Psoas muscle (tissue), 8 donors: ENCODE measurements around the gene RTTN. TPM values are rescaled to one million over a fixed set of nuclear protein-coding genes. Genes with fewer than 3 reads are reported as not detected.
"Not testable (repeated sequence)": the region's sequence is repeated elsewhere in the genome, so short reads cannot be mapped to it uniquely, and the experiment has no call there.

Source experiments
- ATAC-seq, 4 donors: fragments of 200-7000 bp; cut with Tn5 transposase; one replicate each; pipeline ENCODE4 v1.9.1; 2020; ENCODE audit warnings: moderate library complexity in 3 of 4, mild to moderate bottlenecking in 2 of 4
- DNase-seq, 2 donors: peaks; one replicate each; pipeline ENCODE4 v3.0.0-alpha.2; 2020
- H3K27ac ChIP-seq: fragments of 200-600 bp; one replicate; pipeline ENCODE4 v1.8.0; 2022
- H3K27me3 ChIP-seq, 3 donors: fragments of 200-600 bp in 1 of 3; one replicate each; pipeline versions ENCODE4 v1.6.1 to v1.8.0; 2013 to 2022; ENCODE audit warnings: low read length in 2 of 3, mild to moderate bottlenecking in 2 of 3, moderate library complexity in 1 of 3; ENCODE audit not compliant: insufficient read depth in 3 of 3
- H3K36me3 ChIP-seq, 2 donors: fragments of 200-600 bp in 1 of 2; one replicate each; pipeline versions ENCODE4 v1.6.1 to v1.8.0; 2013 to 2022; ENCODE audit warnings: low read depth in 1 of 2, mild to moderate bottlenecking in 1 of 2, moderate library complexity in 1 of 2; ENCODE audit not compliant: insufficient read depth in 1 of 2
- H3K4me1 ChIP-seq: fragments of 200-600 bp; one replicate; pipeline ENCODE4 v1.8.0; 2022
- H3K4me3 ChIP-seq: fragments of 200-600 bp; one replicate; pipeline ENCODE4 v1.8.0; 2022; ENCODE audit warnings: mild to moderate bottlenecking
- H3K9me3 ChIP-seq: fragments of 200-600 bp; one replicate; pipeline ENCODE4 v1.8.0; 2022
- CTCF ChIP-seq: fragments of 200-600 bp; IDR thresholded peaks from one replicate; pipeline ENCODE4 v1.8.0; 2022; ENCODE audit warnings: antibody characterized with exemption
- WGBS, 3 donors: extraction: QIAGEN DNeasy Blood & Tissue Kit; methylation state at CpG; one replicate each; pipeline versions ENCODE4 v1.1.6 to v1.1.7; 2013; 5-methylcytosine and 5-hydroxymethylcytosine counted together
- intact Hi-C, 2 donors: fragments of 100-400 bp; cut with DNase I; formaldehyde crosslinking; loops; one replicate each; pipeline versions ENCODE4 v1.11.0 to v1.14.2; 2022
- polyA plus RNA-seq, 3 donors: library from polyadenylated mRNA; stranded (reverse); fragments of 200-250 nt; gene quantifications; one replicate each; pipeline ENCODE4 v1.2.3, GENCODE V29; 2013
- total RNA-seq, 4 donors: library from RNA; stranded (reverse); fragmentation: NEBNext Ultra II Directional in 2 of 4; extraction: Animal tissue kit (Norgen Biotek cat#: 25700) in 2 of 4; gene quantifications; one replicate each; pipeline versions ENCODE4 v1.2.1 to v1.2.4, GENCODE V29; 2021 to 2023
- donor health status: healthy with polysubstance abuse.
- donor health status: DM: no; HTN: no; CAD: no; lungs with moderate emphysema.
- donor health status: Bipolar disorder and iron deficiency.
- donor health status: healthy.
- donor health status: DM: yes; HTN: yes; CAD: no.
- donor health status: DM: no; HTN: no; CAD: no.
- donor health status: DM: no; HTN: no; CAD: no.
- donor health status: DM: yes; HTN: yes; CAD: no.

Gene RTTN
- total and polyA plus RNA-seq, 7 donors = 1.6 to 7.1 (median 3.9) TPM

- Histone ChIP-seq H3K36me3 (peaks cover 0 to 13% of the 10 kb centered on the region in 2 donors), H3K4me1 (peaks cover 10% of the 10 kb centered on the region), H3K4me3 (no peak overlapping the region), H3K27me3 (no peaks in the 10 kb centered on the region), H3K9me3 (no peaks in the 10 kb centered on the region), H3K27ac (no peak overlapping the region)
- WGBS, 3 donors = 40 to 58% (median 40%) methylated on average over 1 of the region's 1 CpG
- peak in 3 of 4 donors; percentile 48 to 76 (median 54) for ATAC-seq
- TF ChIP-seq CTCF = no peak
- no peak for DNase-seq
- intact Hi-C loops = no loop called here
These were observed 92.0 kb downstream of the RTTN start for GRCh38 chr18:70113511-70113910.

GRCh38 chr18:70110678-70111077, 94.8 kb downstream of the RTTN start:
- DNase-seq (no peak), ATAC-seq (no peak)
- H3K9me3 ChIP-seq = no peaks in the 10 kb centered on the region
- peaks cover 10% of the 10 kb centered on the region for H3K4me1 ChIP-seq
- intact Hi-C loops = no loop called here
- peaks cover 0 to 21% of the 10 kb centered on the region in 2 donors for H3K36me3 ChIP-seq
- H3K27ac ChIP-seq = no peak overlapping the region
- no peaks in the 10 kb centered on the region for H3K27me3 ChIP-seq
- TF ChIP-seq CTCF = no peak
- 94 to 96% (median 94%) methylated on average over 11 of the region's 11 CpGs for WGBS, 3 donors
- H3K4me3 ChIP-seq = no peak overlapping the region

GRCh38 chr18:70107091-70107490, 98.4 kb downstream of the RTTN start:
- intact Hi-C loops = no loop called here
- Histone ChIP-seq H3K36me3 (peaks cover 0 to 34% of the 10 kb centered on the region in 2 donors), H3K4me1 (no peaks in the 10 kb centered on the region), H3K27ac (no peak overlapping the region), H3K4me3 (no peak overlapping the region), H3K9me3 (no peaks in the 10 kb centered on the region), H3K27me3 (no peaks in the 10 kb centered on the region)
- no peak for TF ChIP-seq CTCF
- no peak for DNase-seq
- 32 to 39% (median 36%) methylated on average over 6 of the region's 6 CpGs for WGBS, 3 donors
- ATAC-seq = peak in 3 of 4 donors; percentile 42 to 60 (median 60)

DNA sequence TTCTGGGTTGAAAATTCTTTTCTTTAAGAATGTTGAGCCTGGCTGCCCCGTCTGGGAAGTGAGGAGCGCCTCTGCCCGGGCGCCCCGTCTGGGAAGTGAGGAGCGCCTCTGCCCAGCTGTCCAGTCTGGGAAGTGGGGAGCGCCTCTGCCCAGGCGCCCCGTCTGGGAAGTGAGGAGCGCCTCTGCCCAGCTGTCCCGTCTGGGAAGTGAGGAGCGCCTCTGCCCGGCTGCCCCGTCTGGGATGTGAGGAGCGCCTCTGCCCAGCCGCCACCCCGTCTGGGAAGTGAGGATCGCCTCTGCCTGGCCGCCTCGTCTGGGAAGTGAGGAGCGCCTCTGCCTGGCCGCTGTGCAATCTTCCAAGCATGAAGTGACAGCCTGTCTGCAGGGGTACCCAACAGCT, 102.6 kb downstream of the RTTN start:
- H3K9me3 ChIP-seq, H3K4me3 ChIP-seq, DNase-seq, H3K27ac ChIP-seq, H3K27me3 ChIP-seq, intact Hi-C loops, H3K4me1 ChIP-seq, ATAC-seq: not testable (repeated sequence)
- peaks cover 0 to 24% of the 10 kb centered on the region in 2 donors for H3K36me3 ChIP-seq
- 94 to 96% (median 94%) methylated on average over 22 of the region's 22 CpGs for WGBS, 3 donors

DNA sequence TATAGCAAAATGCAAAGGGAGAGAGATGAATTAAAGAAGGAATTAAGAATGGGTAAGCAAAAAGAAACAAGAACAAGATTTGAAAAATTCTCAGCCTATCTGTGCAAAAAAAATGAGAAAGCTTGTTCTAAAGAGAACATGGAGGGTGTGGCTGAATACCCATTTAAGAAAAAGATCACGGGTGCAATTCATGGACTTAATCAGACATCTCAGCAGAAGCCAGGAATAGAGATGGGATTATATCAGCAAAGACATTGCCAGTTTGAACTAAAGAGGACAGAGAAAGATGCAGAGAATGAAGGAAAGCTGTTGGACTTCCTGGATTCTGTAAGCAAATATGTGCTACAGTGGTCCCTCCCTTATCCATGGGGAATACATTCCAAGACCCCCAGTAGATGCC, 115.6 kb downstream of the RTTN start:
- DNase-seq = no peak
- Histone ChIP-seq H3K4me3 (no peak overlapping the region), H3K4me1 (no peaks in the 10 kb centered on the region), H3K27me3 (no peaks in the 10 kb centered on the region), H3K36me3 (peaks cover 2 to 30% of the 10 kb centered on the region in 2 donors), H3K9me3 (no peaks in the 10 kb centered on the region), H3K27ac (no peak overlapping the region)
- WGBS, 3 donors = 43 to 62% (median 62%) methylated on average over 1 of the region's 1 CpG
- ATAC-seq = no peak
- TF ChIP-seq CTCF = no peak
- intact Hi-C loops = loop anchor here in 1 of 2 donors (10.0 kb wide), 1 partner anchor 1245 kb away; no protein-coding TSS in a partner anchor
